Bladder microvascular endothelial cell (primary cell): Measurements from ENCODE around the gene MYORG. TPM values are rescaled to one million over a fixed set of nuclear protein-coding genes. Genes with fewer than 3 reads are reported as not detected.

Experiments
- total RNA-seq: library from RNA; depleted of rRNA; stranded (reverse); fragments of >200 nt; gene quantifications from 2 replicates; pipeline ENCODE4 v1.2.3, GENCODE V29; 2014

The MYORG gene
- 3.9 and 6.5 TPM in 2 replicates for total RNA-seq

DNA sequence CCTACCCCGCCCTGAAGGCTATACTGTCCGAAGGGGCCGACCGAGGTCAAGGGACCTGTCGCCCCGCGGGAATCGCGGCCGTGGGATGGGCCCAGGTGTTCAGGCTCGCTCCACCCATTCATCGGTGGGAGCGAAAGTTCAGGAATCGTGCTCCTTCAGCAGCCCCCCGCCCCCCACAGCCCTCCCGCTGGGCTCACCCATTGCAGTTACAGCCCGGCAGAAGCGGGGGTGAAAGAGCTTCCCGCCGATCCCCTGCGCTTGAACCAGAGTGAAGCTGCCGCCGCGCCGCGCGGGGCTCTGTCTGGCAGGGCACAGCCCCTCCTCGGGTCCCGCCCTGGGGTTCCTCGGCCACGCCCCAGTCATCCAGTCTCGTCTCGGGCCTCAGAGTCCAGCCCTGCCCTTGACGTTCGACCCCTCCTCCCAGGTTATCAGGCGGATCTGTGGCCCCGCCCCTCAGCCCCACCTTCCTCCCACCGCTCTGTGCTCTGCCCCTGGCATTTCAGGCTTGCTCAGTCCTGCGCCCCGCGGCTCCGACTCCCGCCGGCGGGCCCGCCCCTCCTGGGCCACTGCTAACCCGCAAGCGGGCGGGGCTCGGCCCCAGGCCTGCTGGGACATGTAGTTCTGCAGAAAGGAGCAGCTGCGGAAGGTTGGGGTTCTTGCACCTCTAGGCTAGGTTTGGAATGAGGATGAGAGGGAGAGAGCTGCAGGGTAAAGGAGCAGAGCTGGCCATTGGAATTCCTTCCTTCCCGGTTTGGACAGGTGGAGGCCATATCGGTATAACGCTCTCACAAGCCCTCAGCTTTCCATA is at the start of gene MYORG:
Gene MYORG (minus strand): TSS at position 303 of the 808 bp plus-strand sequence. CDS start 3,955 bp downstream, outside the sequence.

GRCh38 chr9:34328987-34329832 is 47.5 kb downstream of the MYORG start, which contains the start of the genes KIF24 and NUDT2:
TSS of gene KIF24 (minus strand) at chr9:34329268. CDS start at chr9:34311346, 17,922 bp downstream.
TSS of gene NUDT2 (plus strand) at chr9:34329569. CDS start at chr9:34339040, 9,471 bp downstream.

Other genes with a start within 250 kb of the MYORG start
- gene UBAP1, start 197.9 kb downstream of the MYORG start, total RNA-seq, result 15.5 and 22.9 TPM in 2 replicates
- 2.2 and 2.3 TPM in 2 replicates for gene KIF24, start 47.6 kb downstream of the MYORG start, total RNA-seq
- gene NUDT2, start 47.3 kb downstream of the MYORG start, total RNA-seq, result 19.1 and 50.8 TPM in 2 replicates
- gene FAM219A, start 81.7 kb upstream of the MYORG start, total RNA-seq, result 8.6 and 15.9 TPM in 2 replicates
- gene DNAI1, start 81.9 kb upstream of the MYORG start, total RNA-seq, result not detected in 2 replicates
- gene ENHO, start 146.1 kb upstream of the MYORG start, total RNA-seq, result 0.06 and 0.16 TPM in 2 replicates
- not detected in 2 replicates for gene CNTFR, start 212.8 kb upstream of the MYORG start, total RNA-seq
- 14.4 and 20.2 TPM in 2 replicates for gene RPP25L, start 235.2 kb upstream of the MYORG start, total RNA-seq
- gene DCTN3, start 243.6 kb upstream of the MYORG start, total RNA-seq, result 67.2 and 74.1 TPM in 2 replicates